NCI-H774 (cell line): ENCODE data around the gene DMD.

Experiments used
- DNase-seq: peaks from one replicate; lab custom pipeline; 2025; lab: John Stamatoyannopoulos, UW

The DMD gene

GRCh38 chrX:31706466-31706865, 1504.9 kb downstream of the DMD start:
- DNase-seq = no peak

- DNase-seq = no peak
These were observed 1505.5 kb downstream of the DMD start for GRCh38 chrX:31705816-31706215.

- no peak for DNase-seq
These were observed 1506.4 kb downstream of the DMD start for GRCh38 chrX:31704938-31705337.

GRCh38 chrX:31702222-31702621, 1509.1 kb downstream of the DMD start:
- DNase-seq = no peak

- DNase-seq = no peak
These were observed 1513.9 kb downstream of the DMD start for GRCh38 chrX:31697294-31697916.

DNA sequence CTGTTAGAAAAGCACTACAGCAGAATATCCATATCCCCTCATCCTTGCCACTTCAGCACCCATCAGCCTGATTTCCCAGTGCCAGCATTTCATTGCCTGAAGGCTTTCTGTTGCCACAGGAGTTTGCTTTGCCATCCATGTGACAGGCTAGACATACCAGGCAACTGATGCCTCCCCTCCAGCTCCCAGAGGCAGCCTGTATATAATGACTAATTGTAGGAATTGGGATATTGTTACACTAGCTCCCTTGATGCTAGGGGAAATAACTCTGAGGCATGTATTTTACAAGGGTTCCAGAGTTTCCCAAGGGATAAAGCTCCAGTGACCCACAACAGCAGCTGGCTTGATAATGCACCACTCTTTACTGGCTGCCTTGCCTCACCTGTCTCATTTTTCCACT, 1531.5 kb downstream of the DMD start:
- no peak for DNase-seq

DNA sequence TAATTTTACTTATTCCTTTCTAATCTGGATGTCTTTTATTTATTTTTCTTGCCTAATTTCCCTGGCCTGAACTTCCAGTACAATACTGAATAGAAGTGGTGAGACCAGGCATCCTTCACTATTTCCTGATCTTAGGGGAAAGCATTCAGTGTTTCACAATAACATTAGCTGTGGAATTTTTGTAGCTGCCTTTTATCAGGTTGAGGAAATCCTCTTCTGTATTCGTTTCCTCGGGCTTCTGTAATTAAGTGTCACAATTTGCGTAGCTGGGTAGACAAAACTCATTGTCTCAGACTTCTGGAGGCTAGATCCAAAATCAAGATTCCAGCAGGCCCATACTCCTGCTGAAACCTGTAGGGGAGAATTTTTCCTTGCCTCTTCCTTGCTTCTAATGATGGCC, 1541.1 kb downstream of the DMD start:
- no peak for DNase-seq

DNA sequence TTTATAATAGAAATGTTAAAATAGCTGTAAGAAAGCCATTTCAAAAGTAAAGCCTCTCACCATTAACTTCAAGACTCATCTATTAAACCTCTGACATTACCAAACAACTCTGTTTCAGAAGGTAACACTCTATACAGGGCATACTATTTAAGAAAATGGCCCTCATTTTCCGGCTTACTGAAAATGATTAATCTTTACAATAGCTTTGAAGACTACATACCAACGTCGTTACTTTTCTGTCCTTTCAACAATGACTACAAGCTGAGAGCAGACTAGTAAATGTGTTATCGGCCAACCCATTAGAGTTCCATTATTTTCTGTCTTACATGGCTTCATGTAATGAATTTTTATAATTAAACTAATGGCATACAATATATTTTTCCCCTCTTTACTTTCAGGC, 1545.9 kb downstream of the DMD start:
- DNase-seq = no peak

GRCh38 chrX:31663172-31663571, 1548.2 kb downstream of the DMD start:
- DNase-seq = no peak

DNA sequence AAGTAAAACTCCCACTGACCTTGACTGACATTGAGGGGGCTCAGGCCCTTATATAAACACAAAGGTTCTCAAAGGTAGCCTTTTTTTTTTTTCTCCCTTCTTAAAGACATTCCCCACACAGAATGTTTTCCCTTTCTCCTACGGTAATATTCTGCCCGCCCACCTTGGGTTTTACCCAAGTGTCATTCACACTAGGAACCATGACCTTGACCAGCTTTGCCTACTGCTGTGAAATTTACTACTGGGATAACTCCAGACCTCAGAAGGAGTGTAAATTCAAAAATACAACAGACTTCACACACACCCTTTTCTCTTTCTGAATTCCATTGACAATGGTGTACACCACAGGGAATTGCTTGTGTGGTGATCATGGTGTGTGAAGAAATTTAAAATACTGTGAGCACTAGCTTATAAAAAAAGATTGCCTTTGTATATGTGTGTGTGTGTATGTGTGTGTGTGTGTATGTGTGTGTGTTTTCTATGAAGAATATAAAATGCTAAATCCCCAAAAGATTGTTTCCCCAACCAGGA, 1550.0 kb downstream of the DMD start:
- DNase-seq = no peak

GRCh38 chrX:31658360-31658759, 1553.0 kb downstream of the DMD start:
- DNase-seq = no peak

GRCh38 chrX:31656013-31656412, 1555.3 kb downstream of the DMD start:
- no peak for DNase-seq

DNA sequence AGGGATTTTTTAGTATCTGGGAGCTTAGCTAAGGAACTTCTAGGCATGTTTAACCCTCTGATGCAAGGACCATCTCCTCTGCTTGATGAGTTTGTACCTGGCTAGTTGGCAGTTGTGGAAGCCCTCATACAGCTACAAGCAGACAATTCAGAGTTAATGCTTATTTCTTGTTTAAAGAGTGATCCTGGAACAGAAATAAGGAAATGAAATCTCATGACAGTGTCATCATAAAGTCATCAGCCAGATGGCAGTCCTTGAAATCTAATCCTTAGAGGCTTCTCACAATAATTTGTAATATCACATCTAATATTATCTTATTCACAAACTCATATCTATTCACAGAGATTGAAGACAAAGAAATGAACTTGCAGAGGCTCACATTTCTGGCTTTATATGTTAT, 1557.9 kb downstream of the DMD start:
- no peak for DNase-seq

DNA sequence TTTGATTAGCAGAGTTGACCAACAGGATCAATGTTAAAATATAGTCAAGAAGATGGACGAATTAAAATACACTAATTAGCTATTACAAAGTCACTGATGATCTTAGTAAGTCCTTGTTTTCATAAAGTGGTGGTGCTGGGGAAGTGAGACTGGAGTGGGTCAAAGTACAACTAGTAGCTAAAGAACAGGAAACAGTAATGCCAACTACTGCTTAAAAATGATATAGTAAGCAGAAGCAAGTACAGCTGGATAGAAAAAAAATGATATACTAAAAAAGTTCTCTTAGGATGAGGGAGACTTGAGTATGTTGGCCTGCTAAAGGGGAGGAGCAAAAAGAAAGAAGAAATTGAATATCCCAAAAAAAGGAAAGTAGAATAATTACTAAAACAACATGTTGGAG, 1558.7 kb downstream of the DMD start:
- no peak for DNase-seq

- DNase-seq = no peak
These were observed 1562.1 kb downstream of the DMD start for GRCh38 chrX:31649201-31649600.

- DNase-seq = no peak
These were observed 1578.0 kb downstream of the DMD start for GRCh38 chrX:31633349-31633748.

DNA sequence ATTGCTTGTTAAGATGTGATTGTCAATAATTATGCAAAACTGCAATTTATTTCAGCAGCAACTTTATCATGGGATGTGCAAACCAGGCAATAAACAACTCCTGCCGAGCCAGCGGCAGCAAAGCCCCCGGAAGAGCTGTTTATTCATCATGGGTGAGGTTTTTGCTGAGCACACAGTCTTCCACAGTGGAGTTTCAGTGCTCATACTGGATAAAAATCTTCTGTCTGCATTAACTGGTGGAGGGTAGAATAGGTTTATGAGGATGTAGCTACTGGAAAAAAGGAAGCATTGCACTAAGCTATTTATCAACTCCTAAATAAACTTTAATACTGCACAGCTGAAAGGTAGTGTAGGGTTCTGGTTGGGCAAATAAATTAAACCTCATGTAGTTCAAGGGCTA, 1582.2 kb downstream of the DMD start:
- DNase-seq = no peak

- DNase-seq = no peak
These were observed 1602.2 kb downstream of the DMD start for GRCh38 chrX:31609130-31609529.

- no peak for DNase-seq
These were observed 1602.7 kb downstream of the DMD start for GRCh38 chrX:31608638-31609037.

DNA sequence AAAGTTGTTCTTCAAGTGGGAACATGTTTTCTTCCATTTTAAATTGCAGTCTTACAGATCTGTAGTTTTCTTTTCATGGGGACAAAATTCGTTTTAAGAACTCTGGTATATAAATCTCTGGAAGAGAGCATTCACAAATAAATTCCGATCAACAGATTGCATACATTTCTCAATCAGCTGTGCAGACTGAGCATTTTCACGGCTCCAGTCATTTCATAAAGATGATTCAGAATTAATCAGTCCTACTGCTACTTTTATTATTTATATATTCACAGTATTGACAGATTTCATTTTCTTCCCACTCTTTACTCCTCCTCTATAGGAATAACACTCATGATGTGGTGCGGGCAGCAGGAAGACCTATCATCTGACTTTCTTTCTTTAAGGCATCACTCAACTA, 1604.6 kb downstream of the DMD start:
- DNase-seq = no peak

- DNase-seq = no peak
These were observed 1606.6 kb downstream of the DMD start for GRCh38 chrX:31604629-31605221.

DNA sequence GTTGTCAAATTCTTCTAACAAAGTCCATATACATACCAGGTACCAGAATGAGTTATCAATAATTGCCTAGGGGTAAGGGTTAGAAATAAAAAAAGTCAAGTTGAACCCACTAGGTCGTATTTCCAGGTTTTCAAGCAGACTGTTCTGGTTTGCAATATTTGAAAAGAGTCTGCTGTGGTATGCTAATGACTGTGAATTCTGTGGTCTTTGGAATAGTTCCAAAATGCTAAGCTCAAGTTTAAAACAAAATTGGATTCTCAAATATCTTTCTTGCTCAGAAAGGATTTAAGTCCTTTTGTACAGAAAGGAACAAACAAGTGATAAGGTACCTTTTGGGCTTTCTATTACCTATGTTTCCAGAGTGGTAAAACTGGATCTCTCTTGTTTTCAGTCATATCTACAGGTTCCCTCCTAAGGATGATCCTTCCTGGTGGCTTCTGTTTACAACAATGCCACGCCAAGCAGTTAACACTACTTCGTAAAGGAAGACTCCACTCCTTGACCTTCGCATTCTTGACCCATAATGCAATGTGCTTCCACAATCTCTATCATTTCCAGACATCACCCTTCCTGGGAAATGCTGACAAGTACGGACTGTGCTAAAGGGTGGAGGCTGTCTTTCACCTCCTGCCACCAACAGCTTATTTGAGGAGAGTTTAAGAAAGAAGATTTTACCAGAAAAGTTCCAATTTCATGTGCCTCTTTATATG, 1607.8 kb downstream of the DMD start:
- no peak for DNase-seq

GRCh38 chrX:31600823-31601222, 1610.5 kb downstream of the DMD start:
- no peak for DNase-seq
